Neural cell (in vitro differentiated cells): ENCODE data around the gene MEIS1. TPM values are rescaled to one million over a fixed set of nuclear protein-coding genes. Genes with fewer than 3 reads are reported as not detected.

Experiments
- H2AFZ ChIP-seq: fragments of 200-600, 300-800 bp; sonication (generic), shearing (Covaris generic); 2 replicates; pipeline ENCODE4 v1.6.0; 2014; ENCODE audit warnings: low read depth, mild to moderate bottlenecking, antibody characterized with exemption, low read length, moderate library complexity
- H3F3A ChIP-seq: fragments of 200-600 bp; shearing (Covaris generic); 2 replicates; pipeline ENCODE4 v1.6.1; 2016; ENCODE audit warnings: mild to moderate bottlenecking, moderate library complexity, mixed read lengths, antibody characterized with exemption, low read length; ENCODE audit not compliant: insufficient read depth, poor library complexity, severe bottlenecking
- H3K27ac ChIP-seq: fragments of 200-600, 300-800 bp; sonication (generic), shearing (Covaris generic); 2 replicates; pipeline ENCODE4 v1.5.1; 2014; ENCODE audit warnings: mild to moderate bottlenecking, low read length, moderate library complexity
- H3K27me3 ChIP-seq: fragments of 300-800, 200-600 bp; sonication (generic), shearing (Covaris generic); 2 replicates; pipeline ENCODE4 v1.6.0; 2014; ENCODE audit warnings: mild to moderate bottlenecking, low read depth, low read length, moderate library complexity; ENCODE audit not compliant: insufficient read depth
- H3K36me3 ChIP-seq: fragments of 300-800, 200-600 bp; sonication (generic), shearing (Covaris generic); 2 replicates; pipeline ENCODE4 v1.5.1; 2014; ENCODE audit warnings: mild to moderate bottlenecking, antibody characterized with exemption, low read length, moderate library complexity; ENCODE audit not compliant: insufficient read depth
- H3K4me2 ChIP-seq: fragments of 300-800, 200-600 bp; sonication (generic), shearing (Covaris generic); 2 replicates; pipeline ENCODE4 v1.6.0; 2014; ENCODE audit warnings: mild to moderate bottlenecking, low read length
- H3K4me3 ChIP-seq: fragments of 300-800, 200-600 bp; sonication (generic), shearing (Covaris generic); 2 replicates; pipeline ENCODE4 v1.5.1; 2014; ENCODE audit warnings: mild to moderate bottlenecking, low read length, moderate library complexity
- H3K79me2 ChIP-seq: fragments of 200-600 bp; shearing (Covaris generic); replicated peaks from 2 replicates; pipeline ENCODE4 v1.6.0; 2014; ENCODE audit warnings: mild to moderate bottlenecking, low read length, moderate library complexity; ENCODE audit not compliant: insufficient read depth
- H3K9ac ChIP-seq: fragments of 300-800, 200-600 bp; sonication (generic), shearing (Covaris generic); 2 replicates; pipeline ENCODE4 v1.6.1; 2016; ENCODE audit warnings: mild to moderate bottlenecking, low read length, mixed read lengths
- H3K9me2 ChIP-seq: fragments of 200-600 bp; shearing (Covaris generic); 2 replicates; pipeline ENCODE4 v1.6.1; 2016; ENCODE audit warnings: mild to moderate bottlenecking, low read length, mixed read lengths; ENCODE audit not compliant: insufficient read depth
- H3K9me3 ChIP-seq: fragments of 200-600, 300-800 bp; sonication (generic), shearing (Covaris generic); 2 replicates; pipeline ENCODE4 v1.6.1; 2016; ENCODE audit warnings: mild to moderate bottlenecking, mixed run types, low read length, moderate library complexity, mixed read lengths
- H4K20me1 ChIP-seq: fragments of 200-600 bp; shearing (Covaris generic); 2 replicates; pipeline ENCODE4 v1.6.1; 2016; ENCODE audit warnings: mild to moderate bottlenecking, mixed run types; ENCODE audit not compliant: insufficient read depth
- EP300 ChIP-seq: fragments of 450-650 bp; conservative IDR thresholded peaks from 2 replicates; pipeline ENCODE4 v1.6.1; 2014; ENCODE audit warnings: antibody characterized with exemption, mild to moderate bottlenecking, moderate library complexity; ENCODE audit not compliant: poor library complexity, severe bottlenecking
- EZH2 ChIP-seq: fragments of 200-600, 300-800 bp; shearing (Covaris generic), sonication (generic); IDR thresholded peaks from 2 replicates; pipeline ENCODE4 v1.6.1; 2014; ENCODE audit warnings: antibody characterized with exemption, low read length, borderline replicate concordance, mild to moderate bottlenecking; ENCODE audit not compliant: insufficient read depth, poor library complexity, severe bottlenecking
- MXI1 ChIP-seq: fragments of 450-650 bp; conservative IDR thresholded peaks from 2 replicates; pipeline ENCODE4 v1.6.1; 2014; ENCODE audit warnings: antibody characterized with exemption, mild to moderate bottlenecking; ENCODE audit not compliant: poor library complexity, severe bottlenecking
- POLR2AphosphoS5 ChIP-seq: IDR thresholded peaks from 2 replicates; pipeline ENCODE4 v1.6.1; 2012
- RAD21 ChIP-seq: fragments of 450-650 bp; conservative IDR thresholded peaks from 2 replicates; pipeline ENCODE4 v1.6.1; 2014; ENCODE audit warnings: antibody characterized with exemption, mild to moderate bottlenecking, moderate library complexity
- SMC3 ChIP-seq: fragments of 450-650 bp; conservative IDR thresholded peaks from 2 replicates; pipeline ENCODE4 v1.6.1; 2014; ENCODE audit warnings: antibody characterized with exemption, mild to moderate bottlenecking, moderate library complexity; ENCODE audit not compliant: poor library complexity
- TAF1 ChIP-seq: IDR thresholded peaks from 2 replicates; pipeline ENCODE4 v1.6.1; 2012; ENCODE audit warnings: low read depth
- polyA plus RNA-seq: library from polyadenylated mRNA; depleted of rRNA; stranded (reverse); fragments of >200 nt; gene quantifications from 2 replicates; pipeline ENCODE4 v1.2.3, GENCODE V29; 2014
- TF ChIP-seq, protein P1 (sequence below): fragments of 450-650 bp; IDR thresholded peaks from 2 replicates; pipeline ENCODE4 v1.5.1; 2014; ENCODE audit warnings: antibody characterized with exemption, mild to moderate bottlenecking, moderate library complexity; ENCODE audit not compliant: poor library complexity, severe bottlenecking
- TF ChIP-seq, protein P2 (sequence below): IDR thresholded peaks from 2 replicates; pipeline ENCODE4 v1.6.1; 2012; ENCODE audit warnings: borderline replicate concordance

Gene MEIS1
- polyA plus RNA-seq, 1 donor from 2014 or later = 46.5 TPM

DNA sequence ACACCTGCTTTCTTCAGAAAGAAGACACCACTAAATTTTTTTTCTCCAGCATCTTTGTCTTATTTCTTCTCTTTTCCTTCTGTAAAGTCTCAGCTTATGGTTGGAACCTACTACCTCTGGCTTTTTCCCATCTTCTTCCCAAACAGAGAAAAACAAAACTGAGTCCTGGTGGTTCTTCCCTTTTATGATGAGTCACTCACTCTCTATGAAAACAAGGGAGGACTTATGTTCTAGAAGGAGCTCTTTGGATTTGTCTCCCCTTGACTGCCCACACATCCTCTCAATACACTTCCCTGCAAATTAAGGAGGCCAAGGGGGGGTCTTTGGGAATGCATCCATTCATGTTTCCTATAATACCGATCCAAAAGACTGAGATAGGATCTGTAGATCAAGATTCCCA lies 22.1 kb upstream of the MEIS1 start:
- Histone ChIP-seq H3K4me3 (no peak overlapping the region), H3F3A (no peaks in the 10 kb centered on the region), H3K9me2 (no peaks in the 10 kb centered on the region), H2AFZ (no peak overlapping the region), H3K79me2 (no peaks in the 10 kb centered on the region), H3K27me3 (no peaks in the 10 kb centered on the region), H3K9me3 (no peaks in the 10 kb centered on the region), H3K4me2 (no peak overlapping the region), H3K36me3 (no peaks in the 10 kb centered on the region), H3K27ac (no peak overlapping the region), H3K9ac (no peak overlapping the region), H4K20me1 (no peaks in the 10 kb centered on the region)
- no peak for TF ChIP-seq RAD21
- TF ChIP-seq EP300 = no peak
- no peak for TF ChIP-seq EZH2
- TF ChIP-seq MXI1 = no peak
- TF ChIP-seq SMC3 = no peak
- no peak for TF ChIP-seq POLR2AphosphoS5
- no peak for TF ChIP-seq TAF1
- TF ChIP-seq, protein P1, sequence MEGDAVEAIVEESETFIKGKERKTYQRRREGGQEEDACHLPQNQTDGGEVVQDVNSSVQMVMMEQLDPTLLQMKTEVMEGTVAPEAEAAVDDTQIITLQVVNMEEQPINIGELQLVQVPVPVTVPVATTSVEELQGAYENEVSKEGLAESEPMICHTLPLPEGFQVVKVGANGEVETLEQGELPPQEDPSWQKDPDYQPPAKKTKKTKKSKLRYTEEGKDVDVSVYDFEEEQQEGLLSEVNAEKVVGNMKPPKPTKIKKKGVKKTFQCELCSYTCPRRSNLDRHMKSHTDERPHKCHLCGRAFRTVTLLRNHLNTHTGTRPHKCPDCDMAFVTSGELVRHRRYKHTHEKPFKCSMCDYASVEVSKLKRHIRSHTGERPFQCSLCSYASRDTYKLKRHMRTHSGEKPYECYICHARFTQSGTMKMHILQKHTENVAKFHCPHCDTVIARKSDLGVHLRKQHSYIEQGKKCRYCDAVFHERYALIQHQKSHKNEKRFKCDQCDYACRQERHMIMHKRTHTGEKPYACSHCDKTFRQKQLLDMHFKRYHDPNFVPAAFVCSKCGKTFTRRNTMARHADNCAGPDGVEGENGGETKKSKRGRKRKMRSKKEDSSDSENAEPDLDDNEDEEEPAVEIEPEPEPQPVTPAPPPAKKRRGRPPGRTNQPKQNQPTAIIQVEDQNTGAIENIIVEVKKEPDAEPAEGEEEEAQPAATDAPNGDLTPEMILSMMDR = no peak
- TF ChIP-seq, protein P2, sequence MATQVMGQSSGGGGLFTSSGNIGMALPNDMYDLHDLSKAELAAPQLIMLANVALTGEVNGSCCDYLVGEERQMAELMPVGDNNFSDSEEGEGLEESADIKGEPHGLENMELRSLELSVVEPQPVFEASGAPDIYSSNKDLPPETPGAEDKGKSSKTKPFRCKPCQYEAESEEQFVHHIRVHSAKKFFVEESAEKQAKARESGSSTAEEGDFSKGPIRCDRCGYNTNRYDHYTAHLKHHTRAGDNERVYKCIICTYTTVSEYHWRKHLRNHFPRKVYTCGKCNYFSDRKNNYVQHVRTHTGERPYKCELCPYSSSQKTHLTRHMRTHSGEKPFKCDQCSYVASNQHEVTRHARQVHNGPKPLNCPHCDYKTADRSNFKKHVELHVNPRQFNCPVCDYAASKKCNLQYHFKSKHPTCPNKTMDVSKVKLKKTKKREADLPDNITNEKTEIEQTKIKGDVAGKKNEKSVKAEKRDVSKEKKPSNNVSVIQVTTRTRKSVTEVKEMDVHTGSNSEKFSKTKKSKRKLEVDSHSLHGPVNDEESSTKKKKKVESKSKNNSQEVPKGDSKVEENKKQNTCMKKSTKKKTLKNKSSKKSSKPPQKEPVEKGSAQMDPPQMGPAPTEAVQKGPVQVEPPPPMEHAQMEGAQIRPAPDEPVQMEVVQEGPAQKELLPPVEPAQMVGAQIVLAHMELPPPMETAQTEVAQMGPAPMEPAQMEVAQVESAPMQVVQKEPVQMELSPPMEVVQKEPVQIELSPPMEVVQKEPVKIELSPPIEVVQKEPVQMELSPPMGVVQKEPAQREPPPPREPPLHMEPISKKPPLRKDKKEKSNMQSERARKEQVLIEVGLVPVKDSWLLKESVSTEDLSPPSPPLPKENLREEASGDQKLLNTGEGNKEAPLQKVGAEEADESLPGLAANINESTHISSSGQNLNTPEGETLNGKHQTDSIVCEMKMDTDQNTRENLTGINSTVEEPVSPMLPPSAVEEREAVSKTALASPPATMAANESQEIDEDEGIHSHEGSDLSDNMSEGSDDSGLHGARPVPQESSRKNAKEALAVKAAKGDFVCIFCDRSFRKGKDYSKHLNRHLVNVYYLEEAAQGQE = no peak

DNA sequence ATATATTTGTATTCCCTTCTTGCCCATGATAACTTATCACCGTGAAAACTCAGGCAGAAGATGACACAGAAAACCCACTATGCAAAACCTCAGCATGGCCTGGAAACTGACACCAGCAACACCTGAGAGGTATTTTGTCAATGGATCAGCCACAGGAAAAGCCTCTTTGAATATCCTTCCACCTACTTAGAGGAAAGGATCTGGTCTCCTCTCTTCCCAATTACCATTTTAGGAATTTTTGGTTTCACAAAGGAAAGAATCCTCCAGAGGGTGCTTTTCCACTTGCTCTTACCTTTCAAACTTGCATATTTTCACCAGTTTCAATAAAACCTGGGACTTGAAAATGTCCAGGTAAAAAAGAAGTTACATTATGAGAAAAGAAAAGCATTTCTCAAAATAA lies 20.0 kb upstream of the MEIS1 start:
- H3K4me2 ChIP-seq = no peak overlapping the region
- no peak overlapping the region for H3K4me3 ChIP-seq
- H3K9me3 ChIP-seq = no peaks in the 10 kb centered on the region
- TF ChIP-seq TAF1 = no peak
- no peak for TF ChIP-seq SMC3
- TF ChIP-seq, protein P1 = no peak
- TF ChIP-seq, protein P2 = no peak
- no peak for TF ChIP-seq POLR2AphosphoS5
- no peak for TF ChIP-seq MXI1
- no peak for TF ChIP-seq EP300
- no peak for TF ChIP-seq EZH2
- TF ChIP-seq RAD21 = no peak
- no peaks in the 10 kb centered on the region for H3F3A ChIP-seq
- H3K27me3 ChIP-seq = no peaks in the 10 kb centered on the region
- no peaks in the 10 kb centered on the region for H3K79me2 ChIP-seq
- no peak overlapping the region for H3K9ac ChIP-seq
- no peaks in the 10 kb centered on the region for H4K20me1 ChIP-seq
- H3K9me2 ChIP-seq = no peaks in the 10 kb centered on the region
- no peaks in the 10 kb centered on the region for H3K36me3 ChIP-seq
- H3K27ac ChIP-seq = no peak overlapping the region
- no peak overlapping the region for H2AFZ ChIP-seq
